WTC11 (cell line): ENCODE data around the gene PFDN1.

Experiments
- ARID4B ChIP-seq: sonication (generic); formaldehyde crosslinking; IDR thresholded peaks from 2 replicates; pipeline ENCODE4 v1.8.0; 2023; ENCODE audit warnings: missing genetic modification reagents, mild to moderate bottlenecking, borderline replicate concordance
- ATF2 ChIP-seq: sonication (generic); formaldehyde crosslinking; IDR thresholded peaks from 2 replicates; pipeline ENCODE4 v1.8.1; 2022; ENCODE audit warnings: low read depth, missing genetic modification reagents, borderline replicate concordance

- TF ChIP-seq ATF2 (CRISPR knock-in tag) (no peak), ARID4B (CRISPR knock-in tag) (no peak)
Measured at GRCh38 chr5:140301136-140301535, 1.8 kb downstream of the PFDN1 start.
